Right ventricle myocardium inferior (tissue), 1 donor: ENCODE measurements around the gene PUSL1. TPM values are rescaled to one million over a fixed set of nuclear protein-coding genes. Genes with fewer than 3 reads are reported as not detected.

Experiments used
- ATAC-seq: fragments of 200-7000 bp; cut with Tn5 transposase; one replicate; pipeline ENCODE4 v1.9.1; 2020; ENCODE audit warnings: mild to moderate bottlenecking, moderate library complexity
- DNase-seq: peaks from one replicate; pipeline ENCODE4 v3.0.0; 2021; ENCODE audit errors: missing footprints
- intact Hi-C: fragments of 100-400 bp; cut with DNase I; formaldehyde crosslinking; loops from one replicate; pipeline ENCODE4 v1.11.0; 2022
- total RNA-seq: library from RNA; stranded (reverse); fragmentation: NEBNext Ultra II Directional; extraction: Animal tissue kit (Norgen Biotek cat#: 25700); gene quantifications from one replicate; pipeline ENCODE4 v1.2.1, GENCODE V29; 2021
- donor health status: DM: no; HTN: yes; CAD: no; lungs with severe emphysema.

The PUSL1 gene
- total RNA-seq, 1 donor from 2014 or later = 10.3 TPM

GRCh38 chr1:1304331-1305299 lies 3.8 kb upstream of the PUSL1 start:
- peak; percentile 90 for DNase-seq
- intact Hi-C loops = no loop called here
- ATAC-seq = peak; percentile 18

GRCh38 chr1:1305300-1306069 lies 2.9 kb upstream of the PUSL1 start:
- intact Hi-C loops = no loop called here
- peak; percentile 83 for DNase-seq
- peak; percentile 26 for ATAC-seq

DNA sequence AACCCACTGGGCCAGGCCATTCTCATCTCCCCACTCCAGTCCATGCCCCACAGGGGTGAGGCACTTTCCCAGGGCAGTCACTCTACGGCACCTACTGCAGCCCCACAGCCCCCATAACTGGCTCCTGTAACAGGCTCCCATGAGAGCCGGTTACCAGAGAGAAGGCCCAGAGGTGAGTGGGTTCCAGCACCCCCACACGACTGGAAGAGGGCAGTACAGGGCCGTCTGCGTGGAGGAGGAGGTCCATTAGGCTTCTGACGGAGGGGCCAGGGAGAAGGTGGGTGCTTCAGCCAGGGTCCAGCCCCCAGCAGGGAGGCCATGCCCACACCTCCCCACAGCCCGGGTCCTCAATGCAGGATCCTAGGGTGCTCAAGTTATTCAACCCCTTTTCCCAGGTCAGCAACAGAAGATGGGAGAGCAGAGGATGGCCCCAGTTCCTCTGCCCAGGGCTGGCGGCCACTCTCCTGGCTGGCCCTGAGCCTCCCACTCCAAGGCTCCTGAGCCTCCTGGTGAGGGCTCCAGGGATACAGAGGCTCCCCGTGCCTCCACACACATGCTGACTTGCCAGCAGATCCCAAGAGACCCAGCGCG lies 2.2 kb upstream of the PUSL1 start:
- DNase-seq (no peak), ATAC-seq (no peak)
- intact Hi-C loops = no loop called here

- ATAC-seq (no peak), DNase-seq (no peak)
- intact Hi-C loops = no loop called here
These were observed 1.6 kb upstream of the PUSL1 start for GRCh38 chr1:1306661-1307260.

DNA sequence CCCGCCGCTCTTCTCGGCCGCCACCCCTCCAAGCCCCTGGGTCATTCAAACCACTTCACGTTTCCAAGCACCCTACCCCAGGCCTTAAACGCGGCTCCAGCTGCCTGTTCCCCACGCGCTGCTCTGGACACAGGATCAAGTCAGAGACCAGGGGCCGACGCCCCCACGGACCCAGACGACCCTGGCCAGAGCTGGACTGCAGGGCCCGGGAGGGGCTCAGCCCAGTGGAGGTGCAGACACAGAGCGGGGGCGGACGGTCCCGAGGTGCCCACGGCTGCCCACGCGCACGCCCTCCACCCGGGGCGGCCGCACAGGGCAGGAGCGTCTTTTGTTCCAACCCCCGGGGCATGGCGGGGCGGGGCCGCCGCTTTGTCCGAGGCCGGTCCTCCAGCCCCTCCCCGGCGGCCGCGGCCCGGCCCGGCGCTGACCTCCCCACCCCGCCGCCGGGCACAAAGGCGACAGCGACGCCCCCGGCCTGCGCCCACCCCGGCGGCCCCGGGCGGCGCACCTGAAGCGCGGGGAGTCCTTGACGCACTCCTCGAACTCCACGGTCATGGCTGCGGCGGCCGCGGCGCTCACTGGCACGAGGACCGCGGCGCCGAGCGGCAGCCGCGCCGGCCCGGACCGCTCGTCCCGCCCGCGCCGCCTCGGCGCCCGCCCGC lies 1.0 kb upstream of the PUSL1 start:
- ATAC-seq = no peak
- peak; percentile 82 for DNase-seq
- intact Hi-C loops = no loop called here

DNA sequence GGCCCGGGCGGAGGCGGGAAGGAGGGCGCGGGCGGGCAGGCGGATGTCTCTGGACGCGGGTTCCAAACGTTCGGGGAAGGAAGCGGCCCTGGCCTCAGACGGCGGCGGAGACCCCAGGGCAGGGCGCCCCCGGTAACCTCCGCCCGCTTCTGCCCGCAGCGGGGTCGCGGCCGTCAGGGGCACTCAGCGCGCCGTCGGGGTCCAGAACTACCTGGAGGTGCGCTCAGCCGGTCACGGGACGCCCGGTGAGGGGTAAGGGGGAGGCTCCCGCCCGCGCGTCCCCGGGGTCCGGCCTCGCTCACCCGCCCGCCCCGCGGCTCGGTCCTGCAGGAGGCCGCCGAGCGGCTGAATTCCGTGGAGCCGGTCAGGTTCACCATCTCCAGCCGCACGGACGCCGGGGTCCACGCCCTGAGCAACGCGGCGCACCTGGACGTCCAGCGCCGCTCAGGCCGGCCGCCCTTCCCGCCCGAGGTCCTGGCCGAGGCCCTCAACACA lies 406 bp downstream of the PUSL1 start:
- no peak for ATAC-seq
- no peak for DNase-seq
- intact Hi-C loops = loop anchor here (2.0 kb wide), 1 partner anchor 40 kb away; the partner anchor contains the start of gene DVL1

DNA sequence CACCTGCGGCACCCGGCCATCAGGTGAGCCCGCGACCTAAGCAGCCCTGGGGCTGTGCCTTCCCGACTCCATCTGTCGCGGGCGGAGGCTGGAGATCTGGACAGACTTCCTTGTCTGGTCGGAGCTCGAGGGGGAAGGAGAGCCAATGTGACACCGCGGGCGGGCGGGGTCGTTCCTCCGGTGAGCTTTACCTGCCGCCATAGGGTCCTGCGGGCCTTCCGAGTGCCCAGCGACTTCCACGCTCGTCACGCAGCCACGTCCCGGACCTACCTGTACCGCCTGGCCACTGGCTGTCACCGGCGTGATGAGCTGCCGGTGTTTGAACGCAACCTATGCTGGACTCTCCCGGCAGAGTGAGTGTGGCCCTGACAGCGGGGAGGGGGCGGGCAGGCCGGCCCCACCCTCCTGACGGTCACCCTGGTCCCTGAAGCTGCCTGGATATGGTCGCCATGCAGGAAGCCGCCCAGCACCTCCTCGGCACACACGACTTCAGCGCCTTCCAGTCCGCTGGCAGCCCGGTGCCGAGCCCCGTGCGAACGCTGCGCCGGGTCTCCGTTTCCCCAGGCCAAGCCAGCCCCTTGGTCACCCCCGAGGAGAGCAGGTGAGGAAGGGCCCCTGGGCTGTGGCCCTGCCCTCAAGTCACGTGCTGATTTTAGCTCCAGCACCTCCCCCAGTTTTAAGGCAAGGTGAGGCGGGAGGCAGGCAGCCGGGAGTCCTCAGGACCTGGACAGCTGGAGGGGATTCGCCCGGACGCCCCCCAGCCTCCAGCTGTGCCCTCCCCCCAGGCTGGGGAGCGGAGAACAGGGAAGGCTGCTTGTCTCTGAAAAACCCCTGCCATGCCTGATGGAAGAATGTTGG lies 1.1 kb downstream of the PUSL1 start:
- no peak for ATAC-seq
- intact Hi-C loops = loop anchor here (2.0 kb wide), 1 partner anchor 39 kb away; the partner anchor contains the start of gene DVL1
- no peak for DNase-seq

DNA sequence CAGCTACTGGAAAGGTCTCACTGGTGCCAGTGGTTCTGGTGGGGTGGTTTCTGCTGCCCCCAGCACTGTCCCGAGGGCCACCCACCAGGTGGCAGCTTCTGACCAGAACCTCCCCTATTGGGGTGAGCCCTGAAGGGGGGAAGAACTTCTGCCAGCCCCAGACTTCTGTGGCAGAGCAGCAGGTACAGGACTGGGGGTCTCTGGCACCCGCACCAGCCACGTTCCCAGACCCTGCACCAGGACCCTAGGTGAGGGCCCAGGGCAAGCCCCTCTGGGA lies 1.6 kb downstream of the PUSL1 start:
- no peak for DNase-seq
- no peak for ATAC-seq
- intact Hi-C loops = no loop called here

GRCh38 chr1:1310476-1311053 lies 2.2 kb downstream of the PUSL1 start:
- intact Hi-C loops = no loop called here
- ATAC-seq = no peak
- DNase-seq = no peak

DNA sequence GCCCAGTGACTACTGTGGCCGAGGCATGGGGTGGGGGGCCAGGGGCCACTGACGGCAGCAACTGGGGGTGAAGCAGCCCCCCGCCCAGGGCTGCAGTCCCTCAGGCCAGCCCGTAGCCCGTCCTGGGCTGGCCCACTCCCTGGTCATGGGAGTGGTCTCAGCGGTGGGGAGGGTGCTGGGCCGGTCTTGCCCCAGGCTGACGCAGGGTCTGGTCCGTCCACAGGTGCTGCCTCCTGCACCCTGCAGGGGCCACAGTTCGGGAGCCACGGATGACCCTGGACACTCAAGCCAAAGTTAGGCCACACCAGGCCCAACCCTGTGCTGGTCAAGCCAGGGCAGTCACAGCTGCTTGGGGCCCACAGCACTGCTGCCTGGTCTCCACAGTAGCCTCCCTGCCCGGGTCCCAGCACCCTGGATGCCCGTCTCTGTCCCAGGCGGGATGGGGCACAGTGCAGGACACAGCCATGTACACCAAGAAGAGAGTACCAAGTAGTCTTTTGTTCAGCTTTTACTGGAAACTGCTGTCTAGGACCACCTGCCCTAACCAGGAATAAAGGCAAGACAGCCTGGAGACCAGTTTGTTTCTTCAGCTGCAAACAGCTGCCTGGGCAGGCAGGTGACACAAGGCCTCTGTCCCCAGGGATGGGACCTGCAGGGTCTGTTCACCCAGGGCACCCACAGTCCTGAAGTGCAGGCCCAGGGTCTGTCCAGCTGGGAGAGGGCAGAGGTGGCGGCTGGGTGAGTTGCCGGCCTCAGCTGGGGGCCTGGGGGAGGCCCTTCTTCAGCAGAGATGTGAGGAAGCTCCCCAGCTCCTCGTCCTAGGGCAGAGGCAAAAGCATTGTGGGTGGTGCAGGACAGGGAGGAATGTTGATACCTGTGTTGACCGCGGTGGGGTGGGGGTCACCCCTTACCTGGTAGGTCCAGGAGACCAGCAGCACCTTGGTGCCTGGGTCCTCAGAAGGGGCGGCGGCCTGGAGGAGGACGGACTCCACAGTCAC lies 3.0 kb downstream of the PUSL1 start:
- ATAC-seq = no peak
- no peak for DNase-seq
- intact Hi-C loops = no loop called here

DNA sequence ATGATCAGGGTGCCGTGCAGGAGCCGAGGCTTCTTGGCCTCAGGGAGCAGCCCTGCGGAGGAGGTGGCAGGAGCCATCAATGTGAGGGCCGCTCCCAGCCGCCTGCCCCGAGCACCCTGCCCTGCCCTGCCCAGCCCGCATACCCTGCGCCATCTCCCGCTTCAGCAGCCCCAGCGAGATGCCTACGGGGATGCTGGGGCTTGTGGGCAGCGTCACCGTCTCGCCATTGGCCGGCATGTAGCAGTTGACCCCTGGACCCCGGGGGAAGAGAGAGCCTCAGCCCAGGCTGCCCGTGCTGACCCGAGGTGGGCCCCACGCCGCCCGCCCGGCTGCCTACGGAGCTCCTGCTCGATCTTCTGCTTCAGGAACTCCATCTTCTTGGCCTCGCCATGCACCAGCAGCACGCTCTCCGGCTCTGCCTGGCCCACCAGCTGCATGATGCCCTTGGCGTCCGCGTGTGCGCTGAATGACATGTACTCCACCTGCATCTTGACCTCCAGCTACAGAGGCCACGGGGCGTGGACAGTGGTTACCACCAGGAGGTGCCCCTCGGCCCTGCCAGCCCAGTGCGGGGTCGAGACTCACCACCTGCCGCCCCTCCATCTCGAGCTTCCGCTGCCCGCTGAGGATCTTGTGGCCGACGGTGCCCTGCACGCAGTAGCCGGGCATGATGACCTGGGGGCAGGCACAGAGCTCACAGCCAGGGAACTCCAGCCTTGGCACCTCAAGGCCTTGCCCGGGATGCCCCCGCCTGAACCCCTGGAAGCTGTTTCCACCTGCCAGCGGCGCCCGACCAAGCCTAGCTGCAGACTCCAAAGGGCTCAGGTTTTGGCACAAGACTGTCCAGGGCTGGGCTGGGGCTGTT lies 4.3 kb downstream of the PUSL1 start:
- intact Hi-C loops = no loop called here
- no peak for ATAC-seq

GRCh38 chr1:1313500-1314236 lies 5.3 kb downstream of the PUSL1 start:
- DNase-seq (no peak), ATAC-seq (no peak)
- intact Hi-C loops = no loop called here

More for the DNA sequence above, 4.3 kb downstream of the PUSL1 start:
- DNase-seq = no peak

GRCh38 chr1:1314237-1314586 lies 5.8 kb downstream of the PUSL1 start:
- intact Hi-C loops = no loop called here
- DNase-seq (no peak), ATAC-seq (no peak)

- no peak for ATAC-seq
- no peak for DNase-seq
- intact Hi-C loops = no loop called here
These were observed 6.4 kb downstream of the PUSL1 start for GRCh38 chr1:1314678-1315335.
